ENCODE results near the gene SMTNL2.

SMTNL2 gene

GRCh38 chr17:4616476-4616875, 32.1 kb downstream of the SMTNL2 start:
- no peak overlapping the region for H3K27ac ChIP-seq (ENCODE audit: low read length, poor library complexity, severe bottlenecking)
- no peak overlapping the region for H2BK15ac ChIP-seq (ENCODE audit: low read depth, poor library complexity, severe bottlenecking)
- H3K4me1 ChIP-seq (ENCODE audit: control insufficient read depth, insufficient read depth, low read depth, low read length) = no peaks in the 10 kb centered on the region
- H3K18ac ChIP-seq (ENCODE audit: low read depth in 1 of 2, low read length in 2 of 2) = no peak overlapping the region
- no peak overlapping the region for H4K8ac ChIP-seq (ENCODE audit: low read length)
- WGBS = 85% methylated on average over 9 of the region's 9 CpGs
- H2BK12ac ChIP-seq (ENCODE audit: low read length in 2 of 2) = no peak overlapping the region
- no peak overlapping the region for H2AK5ac ChIP-seq (ENCODE audit: low read length, severe bottlenecking)
- H2BK5ac ChIP-seq (ENCODE audit: low read depth, low read length, poor library complexity, severe bottlenecking) = no peak overlapping the region
- no peak overlapping the region for H3K23ac ChIP-seq (ENCODE audit: low read length in 2 of 2)
- H3K14ac ChIP-seq (ENCODE audit: low read length in 2 of 2) = no peak overlapping the region
- DNase-seq = no peak
- no peak overlapping the region for H3K4ac ChIP-seq (ENCODE audit: low read depth in 1 of 2, low read length in 2 of 2)
- H2BK120ac ChIP-seq (ENCODE audit: low read depth, low read length) = no peak overlapping the region
- H3K79me1 ChIP-seq (replicated peaks; ENCODE audit: low read length, poor library complexity, severe bottlenecking) = no peaks in the 10 kb centered on the region
- H4K91ac ChIP-seq (ENCODE audit: low read length) = no peak overlapping the region
- H3K36me3 ChIP-seq (ENCODE audit: control insufficient read depth in 1 of 2, insufficient read depth in 2 of 2, low read depth in 1 of 2, low read length in 2 of 2) = no peaks in the 10 kb centered on the region
- no peak overlapping the region for H3K4me2 ChIP-seq (ENCODE audit: low read length, poor library complexity, severe bottlenecking)
- H2AFZ ChIP-seq (ENCODE audit: low read depth, low read length) = no peak overlapping the region
- peaks cover 18 to 28% of the 10 kb centered on the region in 2 experiments for H3K27me3 ChIP-seq (ENCODE audit: control insufficient read depth in 1 of 2, insufficient read depth in 1 of 2, low read length in 2 of 2)
- no peak overlapping the region for H3K9ac ChIP-seq (ENCODE audit: low read length)
- no peak overlapping the region for H3K4me3 ChIP-seq (ENCODE audit: insufficient read depth in 1 of 2, low read depth in 1 of 2, low read length in 2 of 2)
- H3K9me3 ChIP-seq (ENCODE audit: control insufficient read depth, low read length) = no peaks in the 10 kb centered on the region

GRCh38 chr17:4617090-4617489, 32.8 kb downstream of the SMTNL2 start:
- Histone ChIP-seq H3K79me1 (replicated peaks; ENCODE audit: low read length, poor library complexity, severe bottlenecking) (no peaks in the 10 kb centered on the region), H3K4me2 (ENCODE audit: low read length, poor library complexity, severe bottlenecking) (no peak overlapping the region), H3K18ac (ENCODE audit: low read depth in 1 of 2, low read length in 2 of 2) (no peak overlapping the region), H4K8ac (ENCODE audit: low read length) (no peak overlapping the region), H3K4me1 (ENCODE audit: control insufficient read depth, insufficient read depth, low read depth, low read length) (no peaks in the 10 kb centered on the region), H3K23ac (ENCODE audit: low read length in 2 of 2) (no peak overlapping the region), H2AFZ (ENCODE audit: low read depth, low read length) (no peak overlapping the region), H3K9ac (ENCODE audit: low read length) (no peak overlapping the region), H3K36me3 (ENCODE audit: control insufficient read depth in 1 of 2, insufficient read depth in 2 of 2, low read depth in 1 of 2, low read length in 2 of 2) (no peaks in the 10 kb centered on the region), H2BK12ac (ENCODE audit: low read length in 2 of 2) (no peak overlapping the region), H2BK120ac (ENCODE audit: low read depth, low read length) (no peak overlapping the region), H3K14ac (ENCODE audit: low read length in 2 of 2) (no peak overlapping the region), H2BK15ac (ENCODE audit: low read depth, poor library complexity, severe bottlenecking) (no peak overlapping the region), H3K27me3 (ENCODE audit: control insufficient read depth in 1 of 2, insufficient read depth in 1 of 2, low read length in 2 of 2) (peaks cover 24 to 28% of the 10 kb centered on the region in 2 experiments), H2BK5ac (ENCODE audit: low read depth, low read length, poor library complexity, severe bottlenecking) (no peak overlapping the region), H2AK5ac (ENCODE audit: low read length, severe bottlenecking) (no peak overlapping the region), H3K27ac (ENCODE audit: low read length, poor library complexity, severe bottlenecking) (no peak overlapping the region), H3K9me3 (ENCODE audit: control insufficient read depth, low read length) (peaks cover 2% of the 10 kb centered on the region), H3K4me3 (ENCODE audit: insufficient read depth in 1 of 2, low read depth in 1 of 2, low read length in 2 of 2) (no peak overlapping the region), H3K4ac (ENCODE audit: low read depth in 1 of 2, low read length in 2 of 2) (no peak overlapping the region), H4K91ac (ENCODE audit: low read length) (no peak overlapping the region)
- DNase-seq = no peak
- WGBS = 90% methylated on average over 17 of the region's 17 CpGs

GRCh38 chr17:4617590-4618351, 33.4 kb downstream of the SMTNL2 start:
- peaks cover 6% of the 10 kb centered on the region for H3K9me3 ChIP-seq (ENCODE audit: control insufficient read depth, low read length)
- no peak overlapping the region for H2BK5ac ChIP-seq (ENCODE audit: low read depth, low read length, poor library complexity, severe bottlenecking)
- no peak overlapping the region for H3K4me3 ChIP-seq (ENCODE audit: insufficient read depth in 1 of 2, low read depth in 1 of 2, low read length in 2 of 2)
- H3K14ac ChIP-seq (ENCODE audit: low read length in 2 of 2) = no peak overlapping the region
- no peak overlapping the region for H3K4me2 ChIP-seq (ENCODE audit: low read length, poor library complexity, severe bottlenecking)
- no peak for DNase-seq
- H3K18ac ChIP-seq (ENCODE audit: low read depth in 1 of 2, low read length in 2 of 2) = no peak overlapping the region
- no peak overlapping the region for H2AFZ ChIP-seq (ENCODE audit: low read depth, low read length)
- H3K23ac ChIP-seq (ENCODE audit: low read length in 2 of 2) = no peak overlapping the region
- no peak overlapping the region for H4K8ac ChIP-seq (ENCODE audit: low read length)
- no peak overlapping the region for H3K9ac ChIP-seq (ENCODE audit: low read length)
- WGBS = 69% methylated on average over 15 of the region's 15 CpGs
- no peak overlapping the region for H3K27ac ChIP-seq (ENCODE audit: low read length, poor library complexity, severe bottlenecking)
- no peaks in the 10 kb centered on the region for H3K4me1 ChIP-seq (ENCODE audit: control insufficient read depth, insufficient read depth, low read depth, low read length)
- no peak overlapping the region for H2BK120ac ChIP-seq (ENCODE audit: low read depth, low read length)
- no peak overlapping the region for H2BK12ac ChIP-seq (ENCODE audit: low read length in 2 of 2)
- no peak overlapping the region for H2AK5ac ChIP-seq (ENCODE audit: low read length, severe bottlenecking)
- H3K36me3 ChIP-seq (ENCODE audit: control insufficient read depth in 1 of 2, insufficient read depth in 2 of 2, low read depth in 1 of 2, low read length in 2 of 2) = no peaks in the 10 kb centered on the region
- no peak overlapping the region for H4K91ac ChIP-seq (ENCODE audit: low read length)
- H2BK15ac ChIP-seq (ENCODE audit: low read depth, poor library complexity, severe bottlenecking) = no peak overlapping the region
- peaks cover 25 to 28% of the 10 kb centered on the region in 2 experiments for H3K27me3 ChIP-seq (ENCODE audit: control insufficient read depth in 1 of 2, insufficient read depth in 1 of 2, low read length in 2 of 2)
- no peak overlapping the region for H3K4ac ChIP-seq (ENCODE audit: low read depth in 1 of 2, low read length in 2 of 2)
- no peaks in the 10 kb centered on the region for H3K79me1 ChIP-seq (replicated peaks; ENCODE audit: low read length, poor library complexity, severe bottlenecking)

- Histone ChIP-seq H2BK120ac (ENCODE audit: low read depth, low read length) (no peak overlapping the region), H3K23ac (ENCODE audit: low read length in 2 of 2) (no peak overlapping the region), H4K8ac (ENCODE audit: low read length) (no peak overlapping the region), H3K4me1 (ENCODE audit: control insufficient read depth, insufficient read depth, low read depth, low read length) (no peaks in the 10 kb centered on the region), H3K9me3 (ENCODE audit: control insufficient read depth, low read length) (peaks cover 6% of the 10 kb centered on the region), H4K91ac (ENCODE audit: low read length) (no peak overlapping the region), H2BK15ac (ENCODE audit: low read depth, poor library complexity, severe bottlenecking) (no peak overlapping the region), H2BK12ac (ENCODE audit: low read length in 2 of 2) (no peak overlapping the region), H3K4me2 (ENCODE audit: low read length, poor library complexity, severe bottlenecking) (no peak overlapping the region), H3K14ac (ENCODE audit: low read length in 2 of 2) (no peak overlapping the region), H3K18ac (ENCODE audit: low read depth in 1 of 2, low read length in 2 of 2) (no peak overlapping the region), H2BK5ac (ENCODE audit: low read depth, low read length, poor library complexity, severe bottlenecking) (no peak overlapping the region), H3K36me3 (ENCODE audit: control insufficient read depth in 1 of 2, insufficient read depth in 2 of 2, low read depth in 1 of 2, low read length in 2 of 2) (no peaks in the 10 kb centered on the region), H2AFZ (ENCODE audit: low read depth, low read length) (no peak overlapping the region), H3K4me3 (ENCODE audit: insufficient read depth in 1 of 2, low read depth in 1 of 2, low read length in 2 of 2) (no peak overlapping the region), H3K9ac (ENCODE audit: low read length) (no peak overlapping the region), H3K27me3 (ENCODE audit: control insufficient read depth in 1 of 2, insufficient read depth in 1 of 2, low read length in 2 of 2) (peaks cover 24 to 31% of the 10 kb centered on the region in 2 experiments), H3K4ac (ENCODE audit: low read depth in 1 of 2, low read length in 2 of 2) (no peak overlapping the region), H2AK5ac (ENCODE audit: low read length, severe bottlenecking) (no peak overlapping the region), H3K27ac (ENCODE audit: low read length, poor library complexity, severe bottlenecking) (no peak overlapping the region), H3K79me1 (replicated peaks; ENCODE audit: low read length, poor library complexity, severe bottlenecking) (no peaks in the 10 kb centered on the region)
- 88% methylated on average over 4 of the region's 4 CpGs for WGBS
- no peak for DNase-seq
These were observed 36.3 kb downstream of the SMTNL2 start for GRCh38 chr17:4620531-4621101.
